Measurements from ENCODE around the gene DSTN.
A peak's percentile ranks its signal among the peaks of the same experiment; 100 is the strongest.

Gene DSTN

GRCh38 chr20:17613328-17614175 is 43.7 kb downstream of the DSTN start:
- DNase-seq: no peak

- peak; percentile 10 to 49 (median 13) for DNase-seq
Measured at GRCh38 chr20:17614176-17614811, 44.4 kb downstream of the DSTN start.

DNA sequence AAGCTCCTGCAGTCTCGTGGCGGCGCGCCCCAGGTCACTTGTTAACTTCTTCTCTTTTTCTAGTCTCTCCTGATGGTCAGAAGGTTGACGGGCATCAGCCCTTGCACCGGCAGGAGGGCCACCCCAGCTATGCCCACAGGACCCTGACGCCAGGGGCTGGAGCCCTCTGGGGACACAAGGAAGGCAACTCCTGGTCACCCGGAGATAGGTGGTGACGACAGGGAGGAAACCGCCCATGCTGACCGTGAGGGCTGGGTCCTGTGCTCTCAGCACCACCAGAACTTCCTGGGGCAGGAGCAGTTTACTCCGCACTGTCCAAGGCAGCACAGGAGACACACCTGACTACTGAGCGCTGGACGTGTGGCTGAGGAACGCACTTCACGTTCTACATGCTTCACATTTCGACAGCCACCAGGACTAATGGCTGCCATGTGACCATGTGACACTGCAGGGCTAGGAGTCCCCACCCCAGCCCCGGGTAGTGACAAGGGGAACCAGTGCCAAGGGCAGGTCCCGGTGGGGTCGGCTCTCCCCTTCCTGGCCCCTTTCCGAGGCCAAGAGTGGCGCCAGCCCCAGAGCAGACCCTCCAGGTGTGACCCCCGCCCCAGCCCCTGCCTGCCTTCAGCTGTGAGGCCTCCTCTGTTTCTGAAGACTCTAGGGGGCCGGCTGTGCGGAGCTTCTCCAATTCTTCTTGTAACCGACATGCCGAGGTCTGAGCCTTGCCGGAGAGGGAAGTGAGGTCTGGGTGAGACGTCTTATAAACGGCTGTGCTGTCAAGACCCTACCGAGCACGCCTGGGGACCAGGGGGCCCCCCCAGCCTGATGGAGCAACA is 45.2 kb downstream of the DSTN start:
- DNase-seq: no peak

DNA sequence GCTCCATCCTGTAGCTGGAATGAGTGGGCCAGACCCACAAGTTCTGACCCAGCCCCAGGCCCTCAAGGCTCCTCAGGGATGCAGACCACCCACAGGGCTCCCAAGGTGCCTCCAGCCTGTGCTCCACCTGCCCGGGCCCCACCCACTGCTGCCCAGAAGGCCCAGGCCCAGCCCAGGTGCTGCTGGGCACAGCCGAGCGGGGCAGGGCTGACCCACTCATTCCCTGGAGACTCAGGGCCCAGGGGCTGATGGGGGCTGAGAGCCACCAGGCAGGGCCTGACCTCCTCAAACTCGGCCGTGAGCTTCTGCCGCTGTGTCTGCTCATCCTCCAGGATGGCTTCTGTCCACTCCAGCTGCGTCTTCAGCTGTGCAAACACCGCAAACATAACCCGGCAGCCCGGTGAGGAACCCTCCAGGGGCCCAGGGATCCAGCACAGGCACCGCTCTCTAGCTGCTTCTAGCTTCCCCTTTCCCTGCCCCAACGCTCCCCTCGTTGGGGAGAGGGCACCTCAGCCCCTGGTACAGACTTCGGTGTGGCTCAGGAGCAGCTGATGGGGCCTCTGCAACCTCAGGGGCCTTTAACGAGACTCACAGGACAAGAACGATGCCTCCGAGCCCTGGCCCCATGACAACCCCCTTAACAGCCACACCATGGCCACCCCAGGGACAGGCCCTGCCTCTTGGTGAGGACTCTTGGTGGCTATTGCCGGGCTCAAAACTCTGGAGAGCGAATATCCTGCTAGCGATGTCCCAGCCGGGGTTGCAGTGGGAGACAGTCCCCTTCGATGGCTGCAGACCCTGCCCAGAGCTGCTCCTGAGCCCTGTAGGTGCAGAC is 46.0 kb downstream of the DSTN start:
- peak; percentile 2 to 75 (median 50) for DNase-seq

DNA sequence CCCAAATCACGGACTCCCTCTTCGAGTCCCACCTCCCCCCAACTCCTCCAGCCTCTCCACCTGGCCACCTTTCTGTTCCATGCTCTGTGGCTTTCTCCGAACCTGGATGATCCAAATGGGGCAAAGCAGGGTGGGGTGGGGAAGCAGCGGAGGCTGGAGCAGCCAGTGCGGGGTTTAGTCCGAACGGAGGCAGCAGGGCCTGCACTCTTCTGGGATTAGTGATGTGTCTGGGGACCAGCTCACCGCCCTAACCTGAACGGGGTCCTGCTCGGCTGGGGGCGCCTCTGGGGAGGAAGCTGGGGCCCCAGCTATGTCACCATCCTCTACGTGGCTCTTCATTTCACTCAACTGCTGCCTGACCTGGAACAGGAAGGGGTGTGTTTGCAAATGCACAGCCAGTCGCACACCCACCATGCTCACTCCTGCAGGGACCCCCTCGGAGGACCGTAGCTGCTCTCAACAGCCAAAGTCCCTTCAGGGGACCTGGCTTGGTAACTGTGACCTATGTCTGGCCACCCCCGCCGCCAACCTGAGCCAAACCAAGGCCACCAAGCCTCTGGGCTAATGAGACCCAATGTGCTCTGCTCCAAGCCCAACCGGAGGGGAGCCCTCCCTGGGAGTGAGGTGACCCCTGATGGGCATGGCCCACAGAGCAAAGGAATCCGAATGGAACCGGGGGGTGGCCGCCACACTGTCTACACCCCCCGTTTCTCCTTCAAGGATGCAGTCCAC is 46.8 kb downstream of the DSTN start:
- DNase-seq: no peak

DNA sequence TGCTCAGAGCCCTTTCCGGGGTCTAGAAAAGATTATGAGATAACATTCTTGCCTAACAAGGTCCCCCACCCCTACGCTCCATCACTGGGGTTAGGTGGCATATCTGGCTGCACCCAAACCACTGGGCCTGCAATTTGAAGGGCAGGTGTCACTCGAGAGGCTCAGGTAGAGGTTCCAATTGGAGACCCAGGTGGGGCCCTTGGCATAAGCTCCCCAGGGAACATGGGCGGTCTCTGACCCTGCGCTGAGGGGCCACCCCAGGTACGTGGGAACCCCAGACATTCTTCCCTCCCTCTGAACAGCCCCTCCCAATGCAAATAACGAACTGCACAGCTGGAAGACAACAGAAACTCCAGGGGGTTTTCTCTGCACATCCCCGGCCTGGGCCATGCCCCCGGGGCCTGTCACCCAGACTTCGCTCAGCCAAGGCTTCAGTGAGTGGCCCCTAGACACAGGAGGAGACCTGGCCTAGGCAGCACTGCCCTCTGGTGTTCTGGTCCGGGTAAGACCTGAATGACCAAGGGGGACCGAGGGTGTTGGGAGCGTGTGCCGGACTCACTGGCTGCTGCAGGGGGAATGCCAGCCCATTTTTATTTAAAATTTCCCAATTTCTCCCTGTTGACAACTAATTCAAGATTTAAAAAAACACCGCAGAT is 47.5 kb downstream of the DSTN start:
- peak; percentile 11 to 75 (median 52) for DNase-seq

GRCh38 chr20:17617868-17618672 is 48.2 kb downstream of the DSTN start:
- peak in 1 of 3 experiments; percentile 16 for DNase-seq

GRCh38 chr20:17618673-17619013 is 48.8 kb downstream of the DSTN start:
- DNase-seq: no peak

GRCh38 chr20:17619351-17620093 is 49.6 kb downstream of the DSTN start:
- DNase-seq: no peak

DNA sequence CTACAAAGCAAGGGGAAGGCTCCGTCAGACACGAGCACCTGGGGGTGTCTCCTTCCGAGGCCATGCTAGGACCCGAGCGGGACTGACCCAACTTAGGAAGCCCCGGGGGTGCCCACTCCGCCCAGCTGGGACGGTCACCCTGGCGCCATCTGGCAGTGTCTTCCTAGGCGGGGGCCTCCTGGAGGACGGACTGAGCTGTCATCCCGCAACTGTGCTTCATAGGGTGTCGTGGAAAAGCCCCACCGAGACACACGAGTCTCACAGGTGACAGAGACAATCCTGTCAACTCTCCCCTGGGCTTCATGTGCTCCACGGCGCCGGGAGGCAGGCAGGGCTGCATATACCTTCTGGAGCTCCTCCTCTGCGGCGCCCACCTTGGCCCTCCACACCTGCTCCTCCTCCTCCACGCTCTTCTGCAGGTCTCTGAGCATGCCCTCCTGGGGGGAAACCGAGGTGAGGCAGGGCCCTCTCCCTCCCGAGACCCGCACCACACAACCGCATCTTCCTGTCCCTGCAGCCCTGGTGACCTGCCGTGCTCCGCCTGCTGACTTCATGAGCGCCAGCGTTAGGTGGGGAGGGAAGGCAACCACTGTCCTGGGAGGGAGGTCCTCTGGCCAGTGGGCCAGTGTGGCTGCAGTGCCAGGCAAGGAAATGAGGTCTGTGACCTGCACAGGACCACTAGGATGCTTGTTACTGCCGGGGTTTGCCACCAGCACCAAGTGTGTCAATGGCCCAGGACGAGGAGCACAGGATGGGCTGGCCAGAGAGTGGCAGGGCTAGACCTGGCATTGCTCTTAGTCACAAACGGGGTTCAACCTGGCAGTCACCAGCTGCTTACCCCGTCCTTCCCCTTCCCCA is 50.7 kb downstream of the DSTN start:
- no peak for DNase-seq

GRCh38 chr20:17621229-17621968 is 51.5 kb downstream of the DSTN start:
- DNase-seq: no peak

DNA sequence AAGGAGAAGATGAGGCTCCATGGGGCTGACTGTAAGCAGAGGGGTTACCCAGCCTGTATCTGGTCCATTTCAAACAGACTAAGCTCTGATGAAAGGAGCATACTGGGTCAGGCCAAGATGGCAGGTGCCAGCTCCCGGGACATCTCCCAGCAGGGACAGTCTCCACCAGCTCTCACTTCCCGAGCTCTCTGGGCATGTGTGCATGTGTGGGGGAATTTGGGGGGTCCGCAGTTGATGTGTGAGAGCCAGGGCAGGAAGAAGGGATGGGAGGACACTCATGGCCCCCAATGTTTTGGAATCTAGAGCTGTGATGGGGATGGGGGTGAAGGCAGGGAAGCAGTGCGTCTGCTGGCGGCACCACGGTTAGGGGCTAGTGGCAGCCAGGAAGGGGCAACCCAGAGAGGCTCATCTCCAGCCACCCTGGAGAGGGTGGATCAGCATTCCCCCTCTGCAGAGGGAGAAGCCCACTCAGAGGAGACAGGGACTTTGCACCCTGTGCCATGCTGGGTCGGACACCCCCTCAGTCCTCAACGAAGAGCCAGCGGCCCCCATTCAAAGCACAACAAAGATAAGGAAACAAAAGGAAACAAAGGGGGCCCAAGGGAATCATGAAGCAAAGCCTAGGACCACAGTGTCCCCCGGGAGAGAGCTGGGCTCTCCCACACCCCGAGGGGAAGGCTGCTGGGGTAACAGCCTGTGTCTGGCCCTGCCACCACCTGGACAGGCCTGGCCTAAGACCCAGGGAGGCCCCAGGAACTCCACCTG is 52.4 kb downstream of the DSTN start:
- no peak for DNase-seq

DNA sequence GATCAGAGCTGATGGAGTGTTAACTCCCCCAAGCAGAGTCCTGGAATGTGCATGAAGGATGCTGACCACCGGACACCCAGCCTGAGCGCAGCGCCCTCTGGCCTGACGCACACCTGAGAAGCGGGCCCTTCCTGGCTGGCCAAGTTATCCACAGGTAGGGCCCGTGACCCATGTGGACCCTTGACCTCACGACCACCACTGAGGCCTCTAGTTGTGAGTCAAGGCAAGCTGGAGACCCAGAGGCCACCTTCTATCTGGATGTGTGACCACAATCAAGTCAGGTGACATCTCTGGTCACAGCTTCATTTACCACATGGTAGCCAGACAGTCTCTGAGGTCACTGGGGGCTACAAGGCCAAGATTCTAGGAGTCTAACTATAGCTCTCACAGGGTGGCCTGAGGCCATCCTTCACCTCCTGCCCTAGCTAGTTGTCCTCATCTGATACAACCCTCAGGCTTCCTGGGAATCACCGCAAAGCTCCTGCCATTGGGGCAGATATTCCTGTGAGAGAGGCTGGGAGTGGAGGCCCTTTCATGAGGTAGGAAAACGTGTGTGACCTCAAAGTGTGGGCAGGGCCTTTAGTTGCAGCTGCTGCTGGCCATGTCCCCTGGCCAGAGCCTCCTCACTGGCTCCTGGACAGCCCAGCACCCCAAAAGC is 53.1 kb downstream of the DSTN start:
- DNase-seq: no peak

DNA sequence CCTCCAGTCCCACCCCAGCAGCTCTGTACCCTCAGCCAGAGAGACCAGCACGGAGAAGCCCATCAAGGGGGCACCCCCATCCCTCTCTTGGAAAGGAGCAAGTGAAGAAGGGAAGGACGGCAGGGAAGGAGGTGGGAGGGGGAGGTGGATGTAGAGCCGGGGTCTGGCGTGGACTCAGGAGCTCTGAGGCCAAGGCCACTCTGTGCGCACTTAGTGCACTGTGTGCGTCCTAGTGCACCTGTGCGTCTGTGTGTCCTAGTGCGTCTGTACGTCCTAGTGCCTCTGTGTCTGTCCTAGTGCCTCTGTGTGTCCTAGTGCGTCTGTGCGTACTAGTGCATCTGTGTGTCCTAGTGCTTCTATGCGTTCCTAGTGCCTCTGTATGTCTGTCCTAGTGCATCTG is 54.2 kb downstream of the DSTN start:
- no peak for DNase-seq

GRCh38 chr20:17624551-17625245 is 54.8 kb downstream of the DSTN start:
- DNase-seq: peak in 1 of 3 experiments; percentile 15

Measured in NCI-H1417 (cell line).